ENCODE data around the gene TPSG1. TPM values are rescaled to one million over a fixed set of nuclear protein-coding genes. Genes with fewer than 3 reads are reported as not detected.
"Not testable (repeated sequence)": the region's sequence is repeated elsewhere in the genome, so short reads cannot be mapped to it uniquely, and the experiment has no call there.

Gene TPSG1
- total RNA-seq, 8 experiments from 2014 or later: 0.11 to 1.1 (median 0.52) TPM; not detected in 5

- H3K4me3 ChIP-seq; H3K27ac ChIP-seq; in situ Hi-C loops (cut with MboI; ENCODE audit: low pct_unique_long_range_greater_than_20kb in 2 of 9, low sequenced_read_pairs in 9 of 9, unreplicated experiment in 9 of 9); H3K4me1 ChIP-seq (replicated peaks in 1 of 2): not testable (repeated sequence)
- peak; percentile 12 to 84 (median 64) for ATAC-seq (replicated peaks in 6 of 8)
- no CpG with 5 or more reads among the region's 29 CpGs for WGBS, 10 experiments
Observed at GRCh38 chr16:1236659-1237058, 11.6 kb upstream of the TPSG1 start.

- H3K4me1 ChIP-seq (replicated peaks in 1 of 2); H3K4me3 ChIP-seq; in situ Hi-C loops (cut with MboI; ENCODE audit: low pct_unique_long_range_greater_than_20kb in 2 of 9, low sequenced_read_pairs in 9 of 9, unreplicated experiment in 9 of 9); H3K27ac ChIP-seq: not testable (repeated sequence)
- WGBS, 10 experiments: no CpG with 5 or more reads among the region's 47 CpGs
- ATAC-seq (replicated peaks in 6 of 8): peak in 7 of 8 experiments; percentile 25 to 96 (median 79)
Observed at GRCh38 chr16:1232049-1232748, 7.1 kb upstream of the TPSG1 start.

- H3K4me1 ChIP-seq (replicated peaks in 1 of 2); in situ Hi-C loops (cut with MboI; ENCODE audit: low pct_unique_long_range_greater_than_20kb in 2 of 9, low sequenced_read_pairs in 9 of 9, unreplicated experiment in 9 of 9); H3K27ac ChIP-seq; ATAC-seq (replicated peaks in 6 of 8); H3K4me3 ChIP-seq: not testable (repeated sequence)
- WGBS, 10 experiments: no CpG with 5 or more reads among the region's 7 CpGs
Observed at GRCh38 chr16:1231301-1231700, 6.2 kb upstream of the TPSG1 start.

- ATAC-seq (replicated peaks in 6 of 8); H3K4me1 ChIP-seq (replicated peaks in 1 of 2); H3K4me3 ChIP-seq; H3K27ac ChIP-seq; in situ Hi-C loops (cut with MboI; ENCODE audit: low pct_unique_long_range_greater_than_20kb in 2 of 9, low sequenced_read_pairs in 9 of 9, unreplicated experiment in 9 of 9): not testable (repeated sequence)
- WGBS, 10 experiments: 60% methylated on average over 1 of the region's 17 CpGs; no CpG with 5 or more reads in 9 of the 10 experiments
Observed at GRCh38 chr16:1230471-1231212, 5.6 kb upstream of the TPSG1 start.

- in situ Hi-C loops (cut with MboI; ENCODE audit: low pct_unique_long_range_greater_than_20kb in 2 of 9, low sequenced_read_pairs in 9 of 9, unreplicated experiment in 9 of 9); H3K27ac ChIP-seq; H3K4me3 ChIP-seq; H3K4me1 ChIP-seq (replicated peaks in 1 of 2); ATAC-seq (replicated peaks in 6 of 8): not testable (repeated sequence)
- no CpG with 5 or more reads among the region's 11 CpGs for WGBS, 10 experiments
Observed at GRCh38 chr16:1230084-1230470, 5.0 kb upstream of the TPSG1 start, which contains the start of gene TPSB2. Gene TPSB2 (minus strand): TSS chr16:1230184. CDS start chr16:1229951, 233 bp downstream.

- H3K4me3 ChIP-seq; in situ Hi-C loops (cut with MboI; ENCODE audit: low pct_unique_long_range_greater_than_20kb in 2 of 9, low sequenced_read_pairs in 9 of 9, unreplicated experiment in 9 of 9); H3K27ac ChIP-seq; H3K4me1 ChIP-seq (replicated peaks in 1 of 2); ATAC-seq (replicated peaks in 6 of 8): not testable (repeated sequence)
- WGBS, 10 experiments: no CpG with 5 or more reads among the region's 13 CpGs
Observed at GRCh38 chr16:1229476-1229875, 4.4 kb upstream of the TPSG1 start.

- H3K4me3 ChIP-seq; ATAC-seq (replicated peaks in 6 of 8); H3K4me1 ChIP-seq (replicated peaks in 1 of 2); H3K27ac ChIP-seq; in situ Hi-C loops (cut with MboI; ENCODE audit: low pct_unique_long_range_greater_than_20kb in 2 of 9, low sequenced_read_pairs in 9 of 9, unreplicated experiment in 9 of 9): not testable (repeated sequence)
- WGBS, 10 experiments: no CpG with 5 or more reads among the region's 7 CpGs
Observed at GRCh38 chr16:1228227-1228626, 3.2 kb upstream of the TPSG1 start.

- WGBS, 10 experiments: no CpG with 5 or more reads among the region's 14 CpGs
- ATAC-seq (replicated peaks in 6 of 8); H3K4me1 ChIP-seq (replicated peaks in 1 of 2); H3K27ac ChIP-seq; H3K4me3 ChIP-seq; in situ Hi-C loops (cut with MboI; ENCODE audit: low pct_unique_long_range_greater_than_20kb in 2 of 9, low sequenced_read_pairs in 9 of 9, unreplicated experiment in 9 of 9): not testable (repeated sequence)
Observed at GRCh38 chr16:1226692-1227091, 1.6 kb upstream of the TPSG1 start.

- H3K4me3 ChIP-seq; in situ Hi-C loops (cut with MboI; ENCODE audit: low pct_unique_long_range_greater_than_20kb in 2 of 9, low sequenced_read_pairs in 9 of 9, unreplicated experiment in 9 of 9): not testable (repeated sequence)
- ATAC-seq (replicated peaks in 6 of 8): peak in 5 of 8 experiments; percentile 3 to 40 (median 20)
Observed at GRCh38 chr16:1225728-1226311, 752 bp upstream of the TPSG1 start.

GRCh38 chr16:1224558-1224957, 510 bp downstream of the TPSG1 start:
- in situ Hi-C loops (cut with MboI; ENCODE audit: low pct_unique_long_range_greater_than_20kb in 2 of 9, low sequenced_read_pairs in 9 of 9, unreplicated experiment in 9 of 9): no loop called here
- WGBS, 10 experiments: 44% methylated on average over 2 of the region's 9 CpGs; no CpG with 5 or more reads in 9 of the 10 experiments
- Histone ChIP-seq H3K4me3 (no peak overlapping the region), H3K4me1 (replicated peaks in 1 of 2) (no peaks in the 10 kb centered on the region), H3K27ac (no peak overlapping the region)
- peak in 2 of 8 experiments; percentile 2 to 21 for ATAC-seq (replicated peaks in 6 of 8)

More at GRCh38 chr16:1225728-1226311, 752 bp upstream of the TPSG1 start:
- H3K4me1 ChIP-seq (replicated peaks in 1 of 2); H3K27ac ChIP-seq: not testable (repeated sequence)
- 0% methylated on average over 2 of the region's 24 CpGs; no CpG with 5 or more reads in 9 of the 10 experiments for WGBS, 10 experiments

- in situ Hi-C loops (cut with MboI; ENCODE audit: low pct_unique_long_range_greater_than_20kb in 2 of 9, low sequenced_read_pairs in 9 of 9, unreplicated experiment in 9 of 9): no loop called here
- no peaks in the 10 kb centered on the region for H3K4me1 ChIP-seq (replicated peaks in 1 of 2)
- 60 to 92% (median 80%) methylated on average over 1 to 8 of the region's 38 CpGs; no CpG with 5 or more reads in 5 of the 10 experiments for WGBS, 10 experiments
- H3K4me3 ChIP-seq: no peak overlapping the region
- H3K27ac ChIP-seq: no peak overlapping the region
- ATAC-seq (replicated peaks in 6 of 8): no peak
Observed at GRCh38 chr16:1223355-1224214, 1.5 kb downstream of the TPSG1 start.

GRCh38 chr16:1222553-1223354, 2.3 kb downstream of the TPSG1 start:
- Histone ChIP-seq H3K27ac (no peak overlapping the region), H3K4me3 (no peak overlapping the region), H3K4me1 (replicated peaks in 1 of 2) (no peaks in the 10 kb centered on the region)
- WGBS, 10 experiments: 50 to 92% (median 58%) methylated on average over 1 to 6 of the region's 25 CpGs; no CpG with 5 or more reads in 6 of the 10 experiments
- ATAC-seq (replicated peaks in 6 of 8): peak in 1 of 8 experiments; percentile 9
- in situ Hi-C loops (cut with MboI; ENCODE audit: low pct_unique_long_range_greater_than_20kb in 2 of 9, low sequenced_read_pairs in 9 of 9, unreplicated experiment in 9 of 9): no loop called here

Measured in motor neuron (in vitro differentiated cells).